A673 (cell line): ENCODE measurements around the gene HSPB7.

ENCODE experiments used
- EZH2 ChIP-seq: fragments of 200-600 bp; sonication (generic); IDR thresholded peaks from 2 replicates; pipeline ENCODE4 v1.6.1; 2017; ENCODE audit warnings: borderline replicate concordance, low read depth, mild to moderate bottlenecking, mixed read lengths, antibody characterized with exemption, low read length; ENCODE audit not compliant: poor library complexity, severe bottlenecking
- TF ChIP-seq, protein P1 (sequence below): fragments of 300-800, 200-600 bp; sonication (generic); conservative IDR thresholded peaks from 2 replicates; pipeline ENCODE4 v1.5.1; 2017; ENCODE audit warnings: low read depth, mild to moderate bottlenecking, antibody characterized with exemption, low read length, moderate library complexity, mixed read lengths

DNA sequence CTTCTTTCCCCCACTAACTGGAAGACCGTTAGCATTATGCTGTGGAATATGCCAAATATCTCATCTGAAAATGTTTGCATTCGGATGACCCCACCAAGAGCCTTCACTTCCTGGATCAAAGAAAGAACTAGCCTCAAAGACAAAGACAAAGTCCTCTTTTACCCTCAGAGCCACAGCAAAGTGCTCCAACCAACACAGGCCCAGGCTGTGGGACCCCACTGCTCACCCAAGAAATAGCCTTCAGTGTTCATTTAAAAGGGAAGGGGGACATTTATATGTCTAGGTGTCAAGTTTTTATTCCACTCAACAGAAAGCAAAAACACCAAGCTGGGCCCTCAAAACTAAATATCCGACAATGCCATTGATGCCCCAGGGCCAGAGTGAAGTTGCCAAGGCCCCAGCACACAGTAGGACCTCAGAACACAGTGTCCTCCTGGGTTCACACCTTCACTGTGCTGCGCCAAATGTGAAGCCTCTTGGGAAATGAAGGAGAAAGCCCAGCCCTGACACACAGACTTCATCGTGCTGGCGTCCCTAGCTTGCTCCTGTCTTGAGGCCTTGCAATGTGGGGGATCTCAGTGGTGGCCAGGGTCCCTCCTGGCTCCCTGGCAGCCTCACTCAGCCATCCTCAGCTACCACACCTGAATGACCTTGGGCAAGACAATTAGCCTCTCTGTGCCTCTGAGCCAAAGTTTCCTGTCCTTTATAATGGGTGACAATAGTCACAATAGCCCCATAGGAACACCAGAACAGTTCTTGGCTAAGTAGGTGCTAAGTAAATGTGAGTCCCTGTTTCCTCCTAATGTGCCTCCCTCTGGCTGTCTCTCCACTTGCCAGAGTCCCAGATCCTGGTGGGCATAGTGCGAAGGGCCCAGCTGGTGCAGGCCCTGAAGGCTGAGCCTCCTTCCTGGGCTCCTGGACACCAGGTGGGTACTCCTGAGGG lies 37.0 kb upstream of the HSPB7 start:
- TF ChIP-seq, protein P1, sequence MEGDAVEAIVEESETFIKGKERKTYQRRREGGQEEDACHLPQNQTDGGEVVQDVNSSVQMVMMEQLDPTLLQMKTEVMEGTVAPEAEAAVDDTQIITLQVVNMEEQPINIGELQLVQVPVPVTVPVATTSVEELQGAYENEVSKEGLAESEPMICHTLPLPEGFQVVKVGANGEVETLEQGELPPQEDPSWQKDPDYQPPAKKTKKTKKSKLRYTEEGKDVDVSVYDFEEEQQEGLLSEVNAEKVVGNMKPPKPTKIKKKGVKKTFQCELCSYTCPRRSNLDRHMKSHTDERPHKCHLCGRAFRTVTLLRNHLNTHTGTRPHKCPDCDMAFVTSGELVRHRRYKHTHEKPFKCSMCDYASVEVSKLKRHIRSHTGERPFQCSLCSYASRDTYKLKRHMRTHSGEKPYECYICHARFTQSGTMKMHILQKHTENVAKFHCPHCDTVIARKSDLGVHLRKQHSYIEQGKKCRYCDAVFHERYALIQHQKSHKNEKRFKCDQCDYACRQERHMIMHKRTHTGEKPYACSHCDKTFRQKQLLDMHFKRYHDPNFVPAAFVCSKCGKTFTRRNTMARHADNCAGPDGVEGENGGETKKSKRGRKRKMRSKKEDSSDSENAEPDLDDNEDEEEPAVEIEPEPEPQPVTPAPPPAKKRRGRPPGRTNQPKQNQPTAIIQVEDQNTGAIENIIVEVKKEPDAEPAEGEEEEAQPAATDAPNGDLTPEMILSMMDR = no peak
- TF ChIP-seq EZH2 = no peak
